ENCODE data around the gene VIPR2.

Gene VIPR2

GRCh38 chr7:159062569-159062968, 82.1 kb downstream of the VIPR2 start:
- DNase-seq, result no peak

- no peak for DNase-seq
These were observed 82.9 kb downstream of the VIPR2 start for GRCh38 chr7:159061674-159062212.

GRCh38 chr7:159061209-159061608, 83.5 kb downstream of the VIPR2 start:
- DNase-seq, result no peak

GRCh38 chr7:159060440-159060839, 84.2 kb downstream of the VIPR2 start:
- DNase-seq, result no peak

- no peak for DNase-seq
These were observed 85.0 kb downstream of the VIPR2 start for GRCh38 chr7:159059629-159060028.

DNA sequence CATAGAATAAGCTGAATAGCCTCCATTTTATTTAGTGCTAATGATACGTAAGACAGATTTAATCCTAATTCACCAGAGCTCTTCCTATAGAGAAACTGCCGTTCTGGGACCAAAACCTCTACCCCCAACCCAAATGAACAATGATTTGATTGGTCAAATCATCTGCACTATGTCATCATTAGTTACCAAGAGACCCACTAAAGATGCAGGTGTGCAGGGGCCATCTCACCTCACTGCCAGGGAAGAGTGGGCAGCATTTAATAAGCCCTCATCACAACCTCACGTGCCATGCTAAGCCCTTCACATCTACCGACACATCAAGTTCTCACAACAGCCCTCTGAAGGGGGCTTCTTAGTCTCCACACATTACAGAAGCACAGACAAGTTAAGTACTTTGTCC, 87.0 kb downstream of the VIPR2 start:
- DNase-seq, result no peak

- no peak for DNase-seq
These were observed 87.9 kb downstream of the VIPR2 start for GRCh38 chr7:159056737-159057136.

GRCh38 chr7:159051916-159052315, 92.8 kb downstream of the VIPR2 start:
- DNase-seq, result no peak

DNA sequence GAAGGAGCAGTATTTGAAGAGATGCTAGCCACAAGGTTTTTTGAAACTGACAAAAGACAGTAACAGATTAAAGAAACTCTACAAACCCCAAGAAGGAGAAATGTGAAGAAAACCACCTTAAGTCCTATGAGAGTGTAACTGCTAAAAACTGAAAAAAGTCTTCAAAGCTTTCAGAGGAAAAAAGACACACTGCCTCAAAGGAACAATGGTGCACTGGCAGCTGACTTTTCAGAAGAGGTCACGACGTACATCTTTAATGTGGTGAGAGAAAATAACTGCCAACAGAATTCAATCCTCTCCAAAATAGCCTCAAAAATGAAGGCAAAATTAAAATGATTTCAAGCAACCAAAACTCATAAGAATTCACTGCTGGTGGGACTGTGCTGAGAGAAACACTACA, 94.0 kb downstream of the VIPR2 start:
- no peak for DNase-seq

DNA sequence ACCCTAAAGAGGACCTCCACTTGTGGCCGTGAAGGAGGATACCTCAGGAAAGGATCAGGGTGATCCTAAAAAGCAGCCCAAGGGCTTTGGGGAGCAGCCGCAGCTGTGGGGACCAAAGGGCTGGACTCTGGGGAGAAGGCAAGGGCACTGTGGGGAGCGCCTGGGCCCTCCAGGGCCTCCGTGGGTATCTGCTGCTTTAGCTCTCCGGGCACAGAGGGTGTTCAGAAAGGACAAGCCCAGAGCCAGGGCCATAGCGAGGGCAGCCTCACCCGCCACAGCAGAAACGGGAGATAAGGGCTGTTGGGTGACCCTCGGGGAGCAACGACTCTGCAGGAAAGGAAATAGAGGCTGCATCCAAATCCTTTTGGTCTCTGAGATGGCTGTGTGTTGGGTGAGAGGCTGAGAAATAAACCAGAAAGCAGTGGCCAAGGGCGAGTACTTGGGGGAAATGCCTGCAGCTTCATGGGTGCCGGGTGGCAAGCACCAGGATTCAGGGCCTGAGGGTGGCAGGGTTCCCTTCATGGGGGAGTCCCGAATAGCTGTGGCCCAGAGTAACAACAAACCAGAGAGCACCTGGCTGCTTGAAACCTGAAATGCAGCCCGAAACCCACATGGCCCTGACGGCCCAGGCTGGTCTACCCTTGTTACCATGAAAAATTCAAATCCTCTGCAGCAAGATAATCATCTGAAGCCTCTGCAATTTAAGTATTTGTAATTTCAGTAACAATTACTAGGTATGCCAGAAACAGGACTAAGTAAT, 95.2 kb downstream of the VIPR2 start:
- DNase-seq, result no peak

- DNase-seq, result no peak
These were observed 96.0 kb downstream of the VIPR2 start for GRCh38 chr7:159048656-159049055.

GRCh38 chr7:159047536-159047935, 97.1 kb downstream of the VIPR2 start:
- no peak for DNase-seq

- DNase-seq, result no peak
These were observed 98.4 kb downstream of the VIPR2 start for GRCh38 chr7:159046300-159046699.

GRCh38 chr7:159045839-159046238, 98.8 kb downstream of the VIPR2 start:
- DNase-seq, result no peak

DNA sequence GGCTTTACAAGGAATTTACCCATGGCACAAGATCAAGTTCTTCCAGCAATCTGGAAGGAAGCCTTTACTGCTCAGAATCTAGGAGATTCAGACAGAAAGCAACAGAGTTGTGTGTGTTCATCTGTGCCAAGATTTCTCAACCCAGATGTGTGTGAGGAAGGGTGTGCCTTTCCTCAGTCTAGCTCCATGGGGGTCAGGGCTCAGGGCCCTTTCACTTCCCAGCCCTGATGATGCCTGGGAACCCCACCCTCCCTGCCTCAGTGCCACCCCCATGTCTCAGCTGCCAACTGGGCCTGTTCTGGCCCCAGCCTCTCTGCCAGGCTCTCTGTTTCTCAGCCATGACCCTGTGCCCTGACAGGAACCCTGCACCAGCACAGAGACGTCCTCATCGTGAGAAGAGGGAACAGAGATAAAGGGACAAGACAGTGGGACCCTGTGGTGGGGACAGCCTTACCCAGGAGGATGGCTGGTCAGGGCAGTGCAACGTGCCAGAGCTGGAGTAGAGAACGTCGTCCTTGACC, 102.0 kb downstream of the VIPR2 start:
- DNase-seq, result no peak

GRCh38 chr7:159042103-159042502, 102.6 kb downstream of the VIPR2 start:
- DNase-seq, result no peak

- DNase-seq, result no peak
These were observed 103.6 kb downstream of the VIPR2 start for GRCh38 chr7:159040912-159041711.

- no peak for DNase-seq
These were observed 104.5 kb downstream of the VIPR2 start for GRCh38 chr7:159040146-159040545.

DNA sequence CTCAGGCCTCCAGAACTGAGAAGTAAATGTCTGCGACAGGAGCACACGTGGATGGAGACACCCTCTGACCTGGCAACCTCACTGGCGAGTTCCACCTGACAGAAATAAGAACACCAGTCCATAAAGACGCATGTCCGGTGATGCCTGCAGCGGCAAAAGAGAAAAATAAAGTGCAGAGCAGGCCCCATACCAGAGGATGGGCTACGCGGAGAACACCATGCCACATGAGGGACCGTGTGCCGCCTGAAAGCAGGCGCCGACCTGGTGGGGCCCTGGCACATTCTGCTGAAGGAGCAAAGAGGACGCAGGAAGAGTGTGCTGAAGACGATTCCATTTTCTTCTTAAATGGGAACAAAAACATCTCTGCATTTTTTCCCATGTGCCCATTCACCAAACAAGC, 105.0 kb downstream of the VIPR2 start:
- no peak for DNase-seq

- no peak for DNase-seq
These were observed 106.6 kb downstream of the VIPR2 start for GRCh38 chr7:159038066-159038465.

GRCh38 chr7:159036916-159037605, 107.6 kb downstream of the VIPR2 start:
- no peak for DNase-seq

GRCh38 chr7:159035571-159036073, 109.0 kb downstream of the VIPR2 start:
- DNase-seq, result no peak

DNA sequence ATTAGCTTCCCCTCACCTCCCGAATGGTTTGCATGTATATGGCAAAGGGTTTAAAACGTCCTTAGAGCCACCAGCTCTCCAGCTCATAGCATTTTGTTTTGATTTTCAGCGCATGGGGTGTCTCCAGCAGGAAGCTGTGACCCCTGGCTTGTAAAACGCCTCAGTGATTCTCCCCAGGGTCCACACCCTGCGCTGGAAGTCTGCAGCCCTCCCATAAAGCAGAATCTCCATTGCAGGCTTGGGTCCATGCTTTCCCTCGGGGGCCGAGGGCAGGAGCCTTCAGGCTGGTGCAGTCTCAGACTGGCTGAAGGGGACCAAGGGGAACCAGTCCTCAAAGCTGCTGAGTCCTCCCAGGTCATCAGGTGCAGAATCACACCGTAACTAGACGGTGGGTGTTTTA, 109.7 kb downstream of the VIPR2 start:
- no peak for DNase-seq

Measured in stimulated activated CD4-positive, alpha-beta T cell treated with anti-CD3 and anti-CD28 coated beads, Interleukin-4, amount 100 ng/mL, for 1 hour (primary cell).